Activated T-cell treated with anti-CD3 and anti-CD28 coated beads, Interleukin-2, amount 50 U/mL, for 24 hours (primary cell): Measurements from ENCODE around the gene BEST4.
"Not testable (repeated sequence)": the region's sequence is repeated elsewhere in the genome, so short reads cannot be mapped to it uniquely, and the experiment has no call there.

Source experiments
- DNase-seq: peaks from one replicate; pipeline ENCODE4 v3.0.0-alpha.2; 2020
- H3K27ac Mint-ChIP-seq: 2 replicates; pipeline ENCODE4 v1.8.0; 2020; ENCODE audit warnings: mild to moderate bottlenecking, mixed read lengths
- H3K27me3 Mint-ChIP-seq: 2 replicates; pipeline ENCODE4 v1.8.0; 2020; ENCODE audit warnings: mixed read lengths
- H3K36me3 Mint-ChIP-seq: 2 replicates; pipeline ENCODE4 v1.8.0; 2020; ENCODE audit warnings: low read depth, mixed read lengths
- H3K4me1 Mint-ChIP-seq: 2 replicates; pipeline ENCODE4 v1.8.0; 2020; ENCODE audit warnings: low read depth, mixed read lengths
- H3K4me3 Mint-ChIP-seq: 2 replicates; pipeline ENCODE4 v1.8.0; 2020; ENCODE audit warnings: mild to moderate bottlenecking, moderate library complexity, mixed read lengths
- H3K9me3 Mint-ChIP-seq: 2 replicates; pipeline ENCODE4 v1.8.0; 2020; ENCODE audit warnings: mixed read lengths

Gene BEST4

DNA sequence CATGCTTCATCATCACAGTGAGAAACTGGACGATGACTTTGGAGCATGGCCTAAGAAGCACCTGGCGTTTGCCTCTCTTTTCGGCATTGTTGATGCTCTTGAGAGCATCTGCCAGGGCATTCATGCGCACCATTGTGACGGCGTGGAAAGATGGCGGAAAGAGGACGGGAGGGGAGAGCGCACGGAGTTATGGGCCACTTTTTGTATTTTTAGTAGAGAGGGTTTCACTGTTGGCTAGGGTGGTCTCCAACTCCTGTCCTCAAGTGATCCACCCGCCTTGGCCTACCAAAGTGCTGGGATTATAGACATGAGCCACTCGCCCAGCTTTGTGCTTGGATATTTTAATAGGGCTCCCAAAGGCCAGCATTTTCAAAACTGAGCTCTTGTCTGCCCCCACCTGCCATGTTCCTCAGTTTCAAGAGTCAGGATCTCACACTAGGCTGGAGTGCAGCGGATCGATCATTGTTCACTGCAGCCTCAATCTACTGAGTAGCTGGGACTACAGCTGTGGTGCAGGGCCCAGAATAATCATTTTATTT is 7.3 kb downstream of the BEST4 start:
- Mint-ChIP-seq H3K27ac (peak overlapping the region; percentile 94), H3K4me3 (peak overlapping the region; percentile 5), H3K36me3 (peaks cover 76% of the 10 kb centered on the region), H3K4me1 (peaks cover 57% of the 10 kb centered on the region), H3K9me3 (no peaks in the 10 kb centered on the region), H3K27me3 (no peaks in the 10 kb centered on the region)
- DNase-seq = peak; percentile 46

DNA sequence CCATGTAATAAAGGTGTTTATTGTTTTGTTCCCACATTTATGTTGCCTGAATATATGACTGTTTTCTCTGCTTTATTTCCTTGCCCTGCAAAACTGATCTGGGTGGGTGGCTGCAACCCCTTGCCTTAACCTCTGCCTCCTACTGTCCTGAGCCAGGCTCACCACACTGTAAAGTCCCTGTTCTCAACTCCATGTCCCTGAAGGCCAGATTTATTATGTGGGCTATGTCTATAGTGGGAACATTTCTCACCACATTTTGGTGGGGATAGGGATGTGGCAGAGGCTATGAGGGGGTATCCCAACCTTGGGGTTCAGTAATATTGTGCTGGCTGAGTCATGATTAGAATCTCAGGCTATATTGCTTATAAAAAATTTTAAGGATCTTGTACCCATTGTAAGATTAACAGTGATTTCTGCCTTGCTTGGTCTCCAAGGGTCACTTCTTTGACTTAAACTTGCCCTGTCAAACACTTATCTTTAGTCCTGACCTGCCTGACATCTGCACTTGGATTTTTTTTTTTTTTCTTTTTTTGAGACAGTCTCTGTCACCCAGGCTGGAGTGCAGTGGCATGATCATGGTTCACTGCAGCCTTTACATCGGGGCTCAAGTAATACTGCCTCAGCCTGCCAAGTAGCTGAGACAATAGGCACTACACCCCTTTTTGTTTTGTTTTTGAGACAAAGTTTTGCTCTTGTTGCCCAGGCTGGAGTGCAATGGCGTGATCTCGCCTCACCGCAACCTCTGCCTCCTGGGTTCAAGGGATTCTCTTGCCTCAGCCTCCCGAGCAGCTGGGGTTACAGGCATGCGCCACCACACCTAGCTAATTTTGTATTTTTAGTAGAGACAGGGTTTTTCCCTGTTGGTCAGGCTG is 9.0 kb downstream of the BEST4 start:
- H3K36me3 Mint-ChIP-seq = peaks cover 85% of the 10 kb centered on the region
- peak overlapping the region; percentile 90 for H3K4me3 Mint-ChIP-seq
- DNase-seq = no peak
- H3K9me3 Mint-ChIP-seq = no peaks in the 10 kb centered on the region
- H3K27me3 Mint-ChIP-seq = no peaks in the 10 kb centered on the region
- peaks cover 51% of the 10 kb centered on the region for H3K4me1 Mint-ChIP-seq
- peak overlapping the region; percentile 94 for H3K27ac Mint-ChIP-seq

DNA sequence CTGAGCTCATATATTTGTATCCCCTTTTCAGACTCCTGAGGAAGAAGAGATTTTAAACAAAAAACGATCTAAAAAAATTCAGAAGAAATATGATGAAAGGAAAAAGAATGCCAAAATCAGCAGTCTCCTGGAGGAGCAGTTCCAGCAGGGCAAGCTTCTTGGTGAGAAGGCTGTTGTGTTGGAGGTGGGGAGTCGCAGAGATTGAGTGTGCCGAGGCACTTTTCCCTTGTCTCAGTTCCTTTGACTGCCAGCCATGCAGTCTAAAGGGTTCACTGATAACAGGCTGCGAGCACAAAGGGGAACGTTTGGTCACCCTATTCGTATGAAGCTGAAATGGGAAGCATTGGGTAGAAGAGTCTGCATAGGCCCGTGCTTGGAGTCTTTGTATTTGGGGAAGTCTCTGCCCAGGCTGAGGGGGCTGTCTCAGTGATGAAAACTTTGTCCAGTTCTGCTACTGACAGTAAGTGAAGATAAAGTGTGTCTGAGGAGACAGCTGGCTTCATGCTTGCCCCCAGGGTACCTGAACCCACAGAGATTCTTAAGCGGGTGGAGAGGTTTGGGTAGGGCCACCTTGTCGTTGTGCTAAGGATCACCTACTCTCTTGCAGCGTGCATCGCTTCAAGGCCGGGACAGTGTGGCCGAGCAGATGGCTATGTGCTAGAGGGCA is 9.9 kb downstream of the BEST4 start:
- Mint-ChIP-seq H3K36me3 (peaks cover 79% of the 10 kb centered on the region), H3K4me3 (peak overlapping the region; percentile 90), H3K9me3 (no peaks in the 10 kb centered on the region)

DNA sequence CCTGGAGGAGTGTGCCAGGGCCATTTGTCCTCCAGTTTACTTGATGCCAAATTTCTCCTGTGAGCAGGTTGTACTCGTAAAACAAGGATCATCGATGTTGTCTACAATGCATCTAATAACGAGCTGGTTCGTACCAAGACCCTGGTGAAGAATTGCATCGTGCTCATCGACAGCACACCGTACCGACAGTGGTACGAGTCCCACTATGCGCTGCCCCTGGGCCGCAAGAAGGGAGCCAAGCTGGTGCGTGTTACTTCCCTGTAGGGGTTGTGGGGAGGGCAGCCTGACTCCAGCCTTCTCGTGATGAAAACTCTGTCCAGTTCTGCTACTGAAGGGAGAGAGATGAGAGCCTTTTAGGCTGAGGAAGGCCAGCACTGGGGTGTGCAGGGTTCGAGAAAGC is 10.4 kb downstream of the BEST4 start:
- Mint-ChIP-seq H3K27me3 (no peaks in the 10 kb centered on the region), H3K27ac (peak overlapping the region; percentile 94), H3K9me3 (no peaks in the 10 kb centered on the region), H3K4me3 (peak overlapping the region; percentile 90), H3K4me1 (peaks cover 42% of the 10 kb centered on the region), H3K36me3 (peaks cover 76% of the 10 kb centered on the region)
- peak; percentile 32 for DNase-seq

More for the DNA sequence above, 9.9 kb downstream of the BEST4 start:
- Mint-ChIP-seq H3K4me1 (peaks cover 45% of the 10 kb centered on the region), H3K27me3 (no peaks in the 10 kb centered on the region), H3K27ac (peak overlapping the region; percentile 94)
- peak; percentile 40 for DNase-seq

DNA sequence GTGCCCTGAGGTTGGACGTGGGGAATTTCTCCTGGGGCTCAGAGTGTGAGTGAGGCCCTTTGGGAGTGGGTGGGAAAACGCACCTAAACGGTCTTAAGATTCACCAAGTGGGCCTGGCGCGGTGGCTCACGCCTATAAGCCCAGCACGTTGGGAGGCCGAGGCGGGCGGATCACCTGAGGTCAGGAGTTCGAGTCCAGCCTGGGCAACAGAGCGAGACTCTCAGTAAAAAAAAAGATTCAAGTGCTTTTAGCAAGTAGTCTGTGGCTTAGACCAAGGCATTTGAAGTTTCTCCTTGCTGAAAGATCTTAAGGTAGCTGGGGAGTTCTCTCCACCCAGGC is 11.3 kb downstream of the BEST4 start:
- DNase-seq = no peak
- Mint-ChIP-seq H3K4me3 (peak overlapping the region; percentile 90), H3K27me3 (no peaks in the 10 kb centered on the region), H3K27ac (peak overlapping the region; percentile 94), H3K9me3 (no peaks in the 10 kb centered on the region), H3K36me3 (peaks cover 69% of the 10 kb centered on the region), H3K4me1 (peaks cover 41% of the 10 kb centered on the region)

DNA sequence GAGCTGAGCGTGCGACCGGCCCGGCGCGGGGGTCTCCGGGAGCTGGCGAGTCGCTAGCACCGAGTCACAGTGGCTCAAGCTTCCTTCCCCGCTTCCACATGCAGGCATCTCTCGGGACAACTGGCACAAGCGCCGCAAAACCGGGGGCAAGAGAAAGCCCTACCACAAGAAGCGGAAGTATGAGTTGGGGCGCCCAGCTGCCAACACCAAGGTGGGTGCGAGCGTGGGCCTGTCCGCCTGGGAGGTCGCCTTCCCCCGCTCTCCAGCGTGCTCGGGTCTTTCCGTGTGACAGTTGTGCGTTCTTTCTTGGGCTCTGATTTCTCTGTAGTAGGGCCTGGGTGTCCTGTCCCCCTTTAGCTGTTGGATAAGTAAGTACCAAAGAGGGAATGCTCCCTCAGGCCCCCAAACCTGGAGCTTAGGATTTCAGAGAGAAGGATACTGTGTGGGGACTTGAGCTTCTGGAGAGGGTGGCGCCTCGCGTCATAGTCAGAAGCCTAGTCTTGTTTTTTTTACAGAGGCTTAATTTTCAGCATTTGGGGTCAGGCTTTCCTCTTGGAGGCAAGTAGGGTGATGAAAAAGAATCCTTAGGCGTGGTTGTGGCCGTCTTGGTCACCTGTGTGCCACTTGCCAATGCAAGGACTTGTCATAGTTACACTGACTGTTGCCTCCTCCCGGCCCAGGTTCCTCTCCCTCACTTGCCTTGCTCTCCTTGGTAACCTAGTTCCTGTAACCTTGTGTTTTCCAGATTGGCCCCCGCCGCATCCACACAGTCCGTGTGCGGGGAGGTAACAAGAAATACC is 11.8 kb downstream of the BEST4 start:
- Mint-ChIP-seq H3K27ac (peak overlapping the region; percentile 94), H3K4me3 (peak overlapping the region; percentile 90), H3K36me3 (peaks cover 64% of the 10 kb centered on the region), H3K4me1 (peaks cover 37% of the 10 kb centered on the region), H3K9me3 (no peaks in the 10 kb centered on the region), H3K27me3 (no peaks in the 10 kb centered on the region)
- peak; percentile 63 for DNase-seq

DNA sequence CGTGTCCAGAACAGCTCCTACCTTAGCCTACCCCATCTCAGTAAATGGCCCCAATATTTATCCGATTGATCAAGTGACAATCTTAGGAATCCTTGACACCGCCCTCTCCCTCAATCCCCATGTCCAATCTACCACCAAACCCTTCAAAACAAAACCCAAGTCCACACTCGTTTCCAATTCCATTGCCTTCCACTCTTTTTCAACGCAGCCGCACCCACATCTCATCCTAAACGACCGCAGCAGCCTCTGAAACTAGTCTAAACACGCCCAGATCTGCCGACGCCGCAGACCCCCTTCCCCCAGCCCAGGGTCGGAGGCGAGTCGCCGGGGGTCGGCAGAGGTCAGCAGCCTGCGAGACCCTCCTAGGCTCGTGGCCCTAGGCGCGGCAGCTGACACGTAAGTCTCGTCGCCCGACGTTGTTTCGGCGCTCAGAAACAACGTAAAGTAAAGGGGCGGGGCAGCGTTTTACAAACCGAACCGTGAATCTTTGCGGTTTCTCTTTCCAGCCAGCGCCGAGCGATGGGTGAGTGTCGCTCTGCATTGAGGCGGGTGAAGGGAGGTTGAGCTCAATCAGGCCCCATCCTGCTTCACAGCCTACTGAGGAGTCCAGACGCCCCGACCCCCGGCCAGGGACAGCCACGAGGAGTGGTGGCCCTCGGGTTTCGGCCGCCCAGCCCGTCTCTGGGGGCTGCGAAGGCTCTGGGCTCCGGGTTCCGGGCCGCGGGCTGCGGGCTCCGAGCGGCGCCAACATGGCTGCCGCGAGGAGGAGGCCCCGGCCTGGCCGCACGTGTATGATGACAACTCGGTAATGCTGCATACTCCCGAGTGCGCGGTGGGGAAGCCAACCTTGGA is 12.7 kb downstream of the BEST4 start, which contains the start of gene RPS8:
RPS8 (plus strand) TSS at position 463 of the 852 bp plus-strand sequence; CDS start at position 520, 57 bp downstream.
- Mint-ChIP-seq H3K27ac (peak within 1 kb of the TSS; percentile 94), H3K4me1 (peaks cover 34% of the 10 kb centered on the region), H3K36me3 (peaks cover 55% of the 10 kb centered on the region), H3K4me3 (peak within 1 kb of the TSS; percentile 90), H3K27me3 (no peaks in the 10 kb centered on the region), H3K9me3 (no peaks in the 10 kb centered on the region)
- peak; percentile 93 for DNase-seq

DNA sequence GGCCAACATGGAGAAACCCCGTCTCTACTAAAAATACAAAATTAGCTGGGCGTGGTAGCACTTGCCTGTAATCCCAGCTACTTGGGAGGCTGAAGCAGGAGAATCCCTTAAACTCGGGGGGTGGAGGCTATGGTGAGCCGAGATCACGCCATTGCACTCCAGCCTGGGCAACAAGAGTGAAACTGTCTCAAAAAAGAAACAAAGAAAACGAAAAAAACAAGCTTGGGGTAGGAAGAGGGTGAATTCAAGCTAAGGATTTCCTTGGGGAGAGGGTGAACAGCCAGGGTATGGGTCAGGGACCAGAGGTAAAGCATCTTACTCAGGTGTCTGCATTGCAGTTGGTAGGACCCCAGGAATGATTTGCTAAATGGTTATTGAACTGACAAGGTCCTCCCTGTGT is 21.5 kb downstream of the BEST4 start:
- not testable (repeated sequence) for DNase-seq, H3K27me3 Mint-ChIP-seq, H3K27ac Mint-ChIP-seq, H3K4me1 Mint-ChIP-seq, H3K4me3 Mint-ChIP-seq, H3K9me3 Mint-ChIP-seq
- H3K36me3 Mint-ChIP-seq = peaks cover 68% of the 10 kb centered on the region

DNA sequence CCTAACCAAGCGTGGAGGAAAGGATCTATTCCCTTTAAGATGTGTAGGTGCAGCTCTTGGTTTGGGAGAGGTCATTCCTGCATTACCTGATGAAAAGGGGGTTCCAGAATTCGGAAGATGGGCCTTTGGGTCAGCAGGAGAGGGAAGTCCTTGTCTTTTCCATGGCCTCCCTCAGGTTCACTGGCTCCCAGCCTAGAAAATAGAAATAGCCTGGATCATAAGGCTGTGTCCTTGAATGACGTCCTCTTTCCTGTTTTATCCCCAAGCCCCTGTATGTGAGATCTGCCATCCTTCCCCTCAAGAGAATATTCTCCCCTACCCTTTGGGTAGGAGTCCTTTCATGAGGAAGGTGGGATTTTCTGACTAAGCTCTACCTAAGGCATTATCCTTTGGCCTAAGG is 27.1 kb downstream of the BEST4 start:
- Mint-ChIP-seq H3K4me1 (peaks cover 3% of the 10 kb centered on the region), H3K9me3 (no peaks in the 10 kb centered on the region), H3K27ac (no peak overlapping the region), H3K27me3 (no peaks in the 10 kb centered on the region), H3K36me3 (peaks cover 86% of the 10 kb centered on the region), H3K4me3 (no peak overlapping the region)
- DNase-seq = no peak

DNA sequence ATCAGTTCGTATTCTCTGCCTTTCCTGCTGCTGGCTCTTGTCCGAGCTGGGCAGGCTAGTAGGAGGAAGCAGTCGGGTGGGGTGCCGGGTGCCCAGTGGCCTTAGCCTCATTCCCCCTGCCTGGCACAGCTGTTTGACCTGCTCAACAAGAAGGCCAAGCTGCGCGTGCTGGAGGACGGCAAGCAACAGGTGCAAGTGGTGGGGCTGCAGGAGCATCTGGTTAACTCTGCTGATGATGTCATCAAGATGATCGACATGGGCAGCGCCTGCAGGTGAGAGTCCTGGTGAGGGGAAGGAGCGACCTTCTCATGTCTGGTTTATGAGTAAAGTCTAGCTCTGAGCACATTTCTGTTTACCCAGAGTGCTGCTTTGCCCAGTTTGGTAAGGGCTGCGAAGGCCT is 28.9 kb downstream of the BEST4 start:
- no peak overlapping the region for H3K27ac Mint-ChIP-seq
- H3K4me3 Mint-ChIP-seq = no peak overlapping the region
- peaks cover 3% of the 10 kb centered on the region for H3K4me1 Mint-ChIP-seq
- H3K36me3 Mint-ChIP-seq = peaks cover 91% of the 10 kb centered on the region
- no peaks in the 10 kb centered on the region for H3K27me3 Mint-ChIP-seq
- DNase-seq = no peak
- no peaks in the 10 kb centered on the region for H3K9me3 Mint-ChIP-seq

DNA sequence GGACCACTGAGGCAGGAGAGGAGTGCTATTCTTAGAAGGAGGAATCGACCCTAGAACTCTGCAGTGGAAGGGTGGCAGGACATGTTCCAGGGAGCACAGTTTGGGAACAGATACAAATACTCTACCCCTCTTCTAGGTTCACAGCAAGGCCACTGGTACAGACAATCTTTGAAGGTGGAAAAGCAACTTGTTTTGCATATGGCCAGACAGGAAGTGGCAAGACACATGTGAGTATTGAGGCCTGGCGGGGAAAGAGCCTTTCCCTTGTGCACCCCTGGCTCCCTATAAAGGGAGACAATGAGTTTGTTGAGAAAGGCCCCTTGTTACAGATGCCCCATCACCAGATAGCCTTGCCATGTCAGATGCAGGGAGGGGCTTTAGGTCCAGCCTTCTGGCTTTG is 30.6 kb downstream of the BEST4 start:
- no peaks in the 10 kb centered on the region for H3K9me3 Mint-ChIP-seq
- peaks cover 8% of the 10 kb centered on the region for H3K4me1 Mint-ChIP-seq
- H3K4me3 Mint-ChIP-seq = no peak overlapping the region
- H3K36me3 Mint-ChIP-seq = peaks cover 90% of the 10 kb centered on the region
- no peak for DNase-seq
- no peak overlapping the region for H3K27ac Mint-ChIP-seq
- H3K27me3 Mint-ChIP-seq = no peaks in the 10 kb centered on the region

DNA sequence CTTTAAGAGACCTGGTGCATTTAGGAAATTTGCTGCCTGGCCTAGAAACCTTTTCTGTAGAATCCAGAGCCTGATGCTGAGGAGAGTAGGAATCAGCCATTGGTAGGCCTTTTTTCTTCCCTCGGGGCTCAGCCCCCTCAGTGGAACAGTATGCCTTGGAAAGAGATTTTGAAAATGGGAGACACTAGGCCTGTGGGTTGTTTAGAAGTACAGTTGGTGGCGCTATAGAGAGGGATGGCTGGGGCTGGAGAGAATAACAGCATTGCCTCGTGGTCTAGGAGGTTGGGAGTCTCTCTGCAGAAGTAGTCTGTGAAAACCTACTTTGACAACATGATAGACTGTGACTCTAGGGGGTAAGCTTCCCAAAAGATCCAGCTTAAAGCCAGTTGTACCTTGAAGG is 40.1 kb downstream of the BEST4 start:
- Mint-ChIP-seq H3K27ac (no peak overlapping the region), H3K4me1 (peaks cover 10% of the 10 kb centered on the region), H3K4me3 (no peak overlapping the region), H3K27me3 (no peaks in the 10 kb centered on the region), H3K9me3 (no peaks in the 10 kb centered on the region), H3K36me3 (peaks cover 77% of the 10 kb centered on the region)
- no peak for DNase-seq

DNA sequence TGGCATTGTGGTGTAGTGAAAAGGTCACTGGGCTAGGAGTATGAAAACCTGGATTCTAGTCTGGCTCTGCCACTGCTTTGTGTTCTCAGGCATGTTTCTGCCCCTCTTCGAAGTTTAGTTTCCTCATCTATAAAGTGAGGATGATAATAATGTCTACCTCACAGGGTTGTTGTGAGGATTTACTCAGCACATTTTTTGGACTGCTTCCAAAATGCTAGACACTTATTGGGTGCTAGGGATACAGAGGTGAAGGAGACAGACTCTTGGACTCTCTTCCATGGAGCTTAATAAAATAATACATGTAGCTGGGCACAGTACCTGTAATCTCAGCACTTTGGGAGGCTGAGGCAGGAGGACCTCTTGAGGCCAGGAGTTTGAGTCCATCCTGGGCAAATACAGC is 44.8 kb downstream of the BEST4 start:
- H3K36me3 Mint-ChIP-seq = peaks cover 72% of the 10 kb centered on the region

More for the DNA sequence above, 44.8 kb downstream of the BEST4 start:
- Mint-ChIP-seq H3K27me3 (no peaks in the 10 kb centered on the region), H3K27ac (peak overlapping the region; percentile 74), H3K4me1 (peaks cover 29% of the 10 kb centered on the region), H3K9me3 (no peaks in the 10 kb centered on the region), H3K4me3 (peak overlapping the region; percentile 13)
- no peak for DNase-seq
